Measurements from ENCODE around the gene CEACAM6.

CEACAM6 gene

GRCh38 chr19:41709951-41710645 is 45.2 kb upstream of the CEACAM6 start:
- Histone ChIP-seq H3K36me3 (ENCODE audit: control insufficient read depth, insufficient read depth, low read length) (no peaks in the 10 kb centered on the region), H3K27me3 (replicated peaks; ENCODE audit: control insufficient read depth, insufficient read depth, low read length) (peaks cover 6% of the 10 kb centered on the region), H3K4me3 (replicated peaks; ENCODE audit: low read depth, low read length) (no peak overlapping the region)
- no peak for TF ChIP-seq CTCF (IDR thresholded peaks at IDR 0.05; ENCODE audit: insufficient read depth, low read length, poor library complexity, severe bottlenecking)
- no peak for DNase-seq (ENCODE audit: extremely low read depth, insufficient read length)

DNA sequence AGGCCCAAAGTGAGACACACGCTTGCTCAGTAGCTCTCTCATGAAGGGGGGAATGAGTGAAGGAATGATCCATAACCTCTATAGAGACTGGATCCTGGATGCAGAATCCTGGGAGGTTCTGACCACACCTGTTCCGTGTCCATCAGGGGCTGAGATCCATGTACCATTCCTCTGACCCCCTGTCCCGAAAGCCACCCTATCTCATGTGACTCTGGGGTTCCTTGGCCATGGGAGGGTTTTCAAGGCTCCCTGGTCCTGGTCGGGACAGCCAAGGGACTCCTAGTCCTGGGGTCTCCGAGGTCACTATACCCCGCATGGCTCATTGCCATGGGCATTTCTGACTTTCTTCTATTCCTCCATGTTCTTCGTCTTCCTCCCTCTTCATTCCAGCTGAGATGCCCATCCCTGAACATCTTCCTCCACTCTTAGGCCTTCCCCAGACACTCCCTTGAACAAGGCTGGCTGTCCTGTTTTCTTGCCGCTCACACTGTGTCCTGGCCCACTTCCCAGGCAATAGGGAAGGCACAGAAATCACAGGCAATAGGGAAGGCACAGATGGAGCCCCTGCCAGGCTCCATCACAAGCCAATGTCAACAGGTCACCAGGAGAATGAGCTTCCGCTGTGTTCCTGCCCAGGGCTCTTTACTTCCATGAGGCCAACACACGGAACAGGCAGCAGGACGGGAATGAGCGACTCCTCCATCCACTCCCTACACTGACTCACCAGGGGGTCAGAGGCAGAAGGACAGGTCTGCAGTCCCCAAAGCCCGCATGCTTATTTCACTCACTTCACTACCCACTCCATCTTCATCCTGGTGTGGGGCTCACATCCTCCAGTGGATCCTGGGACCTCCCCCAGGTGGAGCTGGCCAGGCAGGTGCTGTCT is 43.7 kb upstream of the CEACAM6 start:
- Histone ChIP-seq H3K27me3 (replicated peaks; ENCODE audit: control insufficient read depth, insufficient read depth, low read length) (peaks cover 6% of the 10 kb centered on the region), H3K4me3 (replicated peaks; ENCODE audit: low read depth, low read length) (no peak overlapping the region), H3K36me3 (ENCODE audit: control insufficient read depth, insufficient read depth, low read length) (no peaks in the 10 kb centered on the region)
- no peak for TF ChIP-seq CTCF (IDR thresholded peaks at IDR 0.05; ENCODE audit: insufficient read depth, low read length, poor library complexity, severe bottlenecking)
- DNase-seq (ENCODE audit: extremely low read depth, insufficient read length) = no peak

DNA sequence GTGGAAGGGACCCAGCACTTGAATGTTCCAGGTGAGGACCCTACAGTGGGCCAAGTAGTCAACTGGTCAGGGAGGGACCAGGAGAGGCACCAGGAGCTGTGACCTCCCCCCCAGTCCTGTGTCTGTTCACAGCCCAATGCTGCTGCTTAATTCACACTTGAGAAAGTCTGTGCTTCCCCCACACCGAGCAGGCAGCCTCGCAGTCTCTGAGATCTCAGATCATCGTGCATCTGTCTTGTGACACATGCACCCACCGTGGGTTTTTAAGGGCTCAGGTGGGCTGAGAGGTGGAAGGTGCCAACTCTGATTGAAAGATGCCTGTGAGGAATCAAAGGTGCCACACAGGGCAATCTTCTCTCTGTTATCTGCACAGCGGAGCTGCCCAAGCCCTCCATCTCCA is 40.7 kb upstream of the CEACAM6 start:
- Histone ChIP-seq H3K36me3 (ENCODE audit: control insufficient read depth, insufficient read depth, low read length) (no peaks in the 10 kb centered on the region), H3K27me3 (replicated peaks; ENCODE audit: control insufficient read depth, insufficient read depth, low read length) (peaks cover 6% of the 10 kb centered on the region), H3K4me3 (replicated peaks; ENCODE audit: low read depth, low read length) (no peak overlapping the region)
- no peak for TF ChIP-seq CTCF (IDR thresholded peaks at IDR 0.05; ENCODE audit: insufficient read depth, low read length, poor library complexity, severe bottlenecking)
- DNase-seq (ENCODE audit: extremely low read depth, insufficient read length) = no peak

DNA sequence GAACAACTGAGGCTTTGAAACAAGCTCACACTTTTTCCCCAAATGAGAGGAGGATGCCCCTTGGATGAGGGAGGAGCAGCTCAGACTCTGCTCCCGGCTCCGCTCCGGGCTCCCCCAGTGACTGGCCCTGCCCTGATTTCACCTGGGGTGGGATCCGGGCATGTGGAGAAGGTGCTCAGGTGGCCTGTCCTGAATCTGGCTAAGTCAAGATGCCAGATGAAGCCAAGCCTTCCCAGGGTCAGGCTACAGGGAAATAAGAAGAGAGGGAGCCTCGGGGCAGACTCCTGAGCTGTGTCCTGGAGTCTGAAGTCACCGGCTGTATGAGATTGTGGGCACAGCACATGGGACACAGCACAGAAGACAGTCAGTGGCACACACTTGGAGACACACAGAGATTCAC is 36.6 kb upstream of the CEACAM6 start:
- Histone ChIP-seq H3K36me3 (ENCODE audit: control insufficient read depth, insufficient read depth, low read length) (no peaks in the 10 kb centered on the region), H3K27me3 (replicated peaks; ENCODE audit: control insufficient read depth, insufficient read depth, low read length) (peaks cover 1% of the 10 kb centered on the region), H3K4me3 (replicated peaks; ENCODE audit: low read depth, low read length) (no peak overlapping the region)
- DNase-seq (ENCODE audit: extremely low read depth, insufficient read length) = no peak
- TF ChIP-seq CTCF (IDR thresholded peaks at IDR 0.05; ENCODE audit: insufficient read depth, low read length, poor library complexity, severe bottlenecking) = no peak

DNA sequence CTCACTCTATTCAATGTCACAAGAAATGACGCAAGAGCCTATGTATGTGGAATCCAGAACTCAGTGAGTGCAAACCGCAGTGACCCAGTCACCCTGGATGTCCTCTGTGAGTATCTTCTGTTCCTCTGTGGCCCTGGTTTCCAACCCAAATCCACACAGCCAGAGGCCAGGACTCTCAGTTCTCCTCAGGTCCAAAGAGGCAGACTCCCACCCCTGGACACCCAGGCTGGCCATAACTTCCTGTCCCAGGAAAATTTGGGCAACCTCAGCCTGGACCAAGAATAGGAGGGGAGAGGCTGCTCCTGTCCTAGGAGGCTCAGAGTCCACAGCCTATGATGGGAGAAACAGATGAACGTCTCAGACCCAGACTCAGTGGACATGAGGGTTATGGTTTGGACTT is 35.2 kb upstream of the CEACAM6 start:
- TF ChIP-seq CTCF (IDR thresholded peaks at IDR 0.05; ENCODE audit: insufficient read depth, low read length, poor library complexity, severe bottlenecking) = no peak
- no peaks in the 10 kb centered on the region for H3K36me3 ChIP-seq (ENCODE audit: control insufficient read depth, insufficient read depth, low read length)
- DNase-seq (ENCODE audit: extremely low read depth, insufficient read length) = no peak
- peaks cover 1% of the 10 kb centered on the region for H3K27me3 ChIP-seq (replicated peaks; ENCODE audit: control insufficient read depth, insufficient read depth, low read length)
- H3K4me3 ChIP-seq (replicated peaks; ENCODE audit: low read depth, low read length) = no peak overlapping the region

Data from GM06990 (cell line).